Central memory CD8-positive, alpha-beta T cell (primary cell): Measurements from ENCODE around the gene RND3.

Experiments
- ATAC-seq: fragments of 150-1000 bp; cut with Tn5 transposase; replicated peaks from 2 replicates; pipeline ENCODE4 v1.10.0; 2022; ENCODE audit warnings: mild to moderate bottlenecking, moderate FRiP score, moderate number of reproducible peaks; ENCODE audit not compliant: poor library complexity, severe bottlenecking; ENCODE audit errors: extremely low read depth
- DNase-seq, 2 donors: peaks; one replicate each; pipeline ENCODE4 v3.0.0; 2021; ENCODE audit warnings: low spot score in 2 of 2
- H3K27ac Mint-ChIP-seq: one replicate; pipeline ENCODE4 v1.8.0; 2022; ENCODE audit warnings: low read depth, mild to moderate bottlenecking, moderate library complexity, mixed read lengths
- H3K27me3 Mint-ChIP-seq: one replicate; pipeline ENCODE4 v1.8.0; 2022; ENCODE audit warnings: mixed read lengths
- H3K36me3 Mint-ChIP-seq: one replicate; pipeline ENCODE4 v1.8.0; 2022; ENCODE audit warnings: mild to moderate bottlenecking, moderate library complexity, mixed read lengths; ENCODE audit not compliant: insufficient read depth
- H3K4me1 Mint-ChIP-seq: one replicate; pipeline ENCODE4 v1.8.0; 2022; ENCODE audit warnings: mixed read lengths
- H3K4me3 Mint-ChIP-seq: one replicate; pipeline ENCODE4 v1.8.0; 2022; ENCODE audit warnings: mild to moderate bottlenecking, moderate library complexity, mixed read lengths
- H3K9me3 Mint-ChIP-seq: one replicate; pipeline ENCODE4 v1.8.0; 2022; ENCODE audit warnings: mixed read lengths

The RND3 gene

GRCh38 chr2:150438041-150438440 lies 49.4 kb downstream of the RND3 start:
- no peak for ATAC-seq
- Mint-ChIP-seq H3K4me3 (no peak overlapping the region), H3K27me3 (no peaks in the 10 kb centered on the region), H3K4me1 (no peaks in the 10 kb centered on the region), H3K27ac (no peak overlapping the region), H3K36me3 (no peaks in the 10 kb centered on the region), H3K9me3 (peaks cover 11% of the 10 kb centered on the region)
- no peak for DNase-seq

- no peak overlapping the region for H3K4me3 Mint-ChIP-seq
- no peaks in the 10 kb centered on the region for H3K4me1 Mint-ChIP-seq
- H3K9me3 Mint-ChIP-seq, result peaks cover 6% of the 10 kb centered on the region
- H3K36me3 Mint-ChIP-seq, result no peaks in the 10 kb centered on the region
- ATAC-seq (no peak), DNase-seq (no peak)
- no peaks in the 10 kb centered on the region for H3K27me3 Mint-ChIP-seq
- no peak overlapping the region for H3K27ac Mint-ChIP-seq
These were observed 55.2 kb downstream of the RND3 start for GRCh38 chr2:150432312-150432625.

- Mint-ChIP-seq H3K27ac (no peak overlapping the region), H3K9me3 (peaks cover under 1% of the 10 kb centered on the region), H3K4me1 (no peaks in the 10 kb centered on the region), H3K36me3 (no peaks in the 10 kb centered on the region), H3K4me3 (no peak overlapping the region), H3K27me3 (no peaks in the 10 kb centered on the region)
- ATAC-seq (no peak), DNase-seq (no peak)
These were observed 55.7 kb downstream of the RND3 start for GRCh38 chr2:150431561-150432311.

GRCh38 chr2:150429384-150429961 lies 58.0 kb downstream of the RND3 start:
- Mint-ChIP-seq H3K36me3 (no peaks in the 10 kb centered on the region), H3K4me1 (no peaks in the 10 kb centered on the region), H3K4me3 (no peak overlapping the region)

GRCh38 chr2:150428641-150429040 lies 58.8 kb downstream of the RND3 start:
- Mint-ChIP-seq H3K9me3 (no peaks in the 10 kb centered on the region), H3K27ac (no peak overlapping the region)
- ATAC-seq, result no peak

More at GRCh38 chr2:150429384-150429961, 58.0 kb downstream of the RND3 start:
- H3K27ac Mint-ChIP-seq, result no peak overlapping the region
- DNase-seq (no peak), ATAC-seq (no peak)
- no peaks in the 10 kb centered on the region for H3K27me3 Mint-ChIP-seq
- H3K9me3 Mint-ChIP-seq, result no peaks in the 10 kb centered on the region

GRCh38 chr2:150427298-150427697 lies 60.2 kb downstream of the RND3 start:
- no peaks in the 10 kb centered on the region for H3K27me3 Mint-ChIP-seq

More at GRCh38 chr2:150428641-150429040, 58.8 kb downstream of the RND3 start:
- DNase-seq, result no peak
- no peaks in the 10 kb centered on the region for H3K27me3 Mint-ChIP-seq
- no peak overlapping the region for H3K4me3 Mint-ChIP-seq
- H3K4me1 Mint-ChIP-seq, result no peaks in the 10 kb centered on the region
- no peaks in the 10 kb centered on the region for H3K36me3 Mint-ChIP-seq

GRCh38 chr2:150426724-150427123 lies 60.7 kb downstream of the RND3 start:
- DNase-seq, result no peak
- no peaks in the 10 kb centered on the region for H3K36me3 Mint-ChIP-seq
- no peaks in the 10 kb centered on the region for H3K4me1 Mint-ChIP-seq
- no peak overlapping the region for H3K27ac Mint-ChIP-seq
- ATAC-seq, result no peak
- H3K4me3 Mint-ChIP-seq, result no peak overlapping the region
- H3K27me3 Mint-ChIP-seq, result no peaks in the 10 kb centered on the region
- no peaks in the 10 kb centered on the region for H3K9me3 Mint-ChIP-seq

More at GRCh38 chr2:150427298-150427697, 60.2 kb downstream of the RND3 start:
- H3K9me3 Mint-ChIP-seq, result no peaks in the 10 kb centered on the region
- H3K36me3 Mint-ChIP-seq, result no peaks in the 10 kb centered on the region
- DNase-seq (no peak), ATAC-seq (no peak)
- no peaks in the 10 kb centered on the region for H3K4me1 Mint-ChIP-seq
- H3K4me3 Mint-ChIP-seq, result no peak overlapping the region
- H3K27ac Mint-ChIP-seq, result no peak overlapping the region

- ATAC-seq (no peak), DNase-seq (no peak)
- Mint-ChIP-seq H3K36me3 (no peaks in the 10 kb centered on the region), H3K4me1 (no peaks in the 10 kb centered on the region), H3K27me3 (no peaks in the 10 kb centered on the region), H3K27ac (no peak overlapping the region), H3K9me3 (no peaks in the 10 kb centered on the region), H3K4me3 (no peak overlapping the region)
These were observed 61.2 kb downstream of the RND3 start for GRCh38 chr2:150426315-150426714.

GRCh38 chr2:150425121-150425955 lies 62.1 kb downstream of the RND3 start:
- no peak overlapping the region for H3K4me3 Mint-ChIP-seq
- ATAC-seq, result no peak
- no peak overlapping the region for H3K27ac Mint-ChIP-seq
- no peaks in the 10 kb centered on the region for H3K4me1 Mint-ChIP-seq
- no peaks in the 10 kb centered on the region for H3K36me3 Mint-ChIP-seq
- H3K9me3 Mint-ChIP-seq, result no peaks in the 10 kb centered on the region
- H3K27me3 Mint-ChIP-seq, result no peaks in the 10 kb centered on the region
- DNase-seq, result no peak

GRCh38 chr2:150424406-150424805 lies 63.1 kb downstream of the RND3 start:
- DNase-seq (no peak), ATAC-seq (no peak)
- H3K36me3 Mint-ChIP-seq, result no peaks in the 10 kb centered on the region
- no peaks in the 10 kb centered on the region for H3K4me1 Mint-ChIP-seq
- H3K27me3 Mint-ChIP-seq, result no peaks in the 10 kb centered on the region
- no peak overlapping the region for H3K4me3 Mint-ChIP-seq
- H3K9me3 Mint-ChIP-seq, result no peaks in the 10 kb centered on the region
- H3K27ac Mint-ChIP-seq, result no peak overlapping the region

- no peaks in the 10 kb centered on the region for H3K9me3 Mint-ChIP-seq
- H3K4me3 Mint-ChIP-seq, result no peak overlapping the region
- DNase-seq, result no peak
- H3K36me3 Mint-ChIP-seq, result no peaks in the 10 kb centered on the region
- ATAC-seq, result no peak
- H3K27me3 Mint-ChIP-seq, result no peaks in the 10 kb centered on the region
- no peak overlapping the region for H3K27ac Mint-ChIP-seq
- H3K4me1 Mint-ChIP-seq, result no peaks in the 10 kb centered on the region
These were observed 66.3 kb downstream of the RND3 start for GRCh38 chr2:150421126-150421651.

GRCh38 chr2:150418916-150419315 lies 68.6 kb downstream of the RND3 start:
- ATAC-seq, result no peak
- DNase-seq, result no peak
- H3K36me3 Mint-ChIP-seq, result no peaks in the 10 kb centered on the region
- no peak overlapping the region for H3K4me3 Mint-ChIP-seq
- no peak overlapping the region for H3K27ac Mint-ChIP-seq
- H3K9me3 Mint-ChIP-seq, result no peaks in the 10 kb centered on the region
- no peaks in the 10 kb centered on the region for H3K4me1 Mint-ChIP-seq
- no peaks in the 10 kb centered on the region for H3K27me3 Mint-ChIP-seq
